GM18526 (cell line): ENCODE results near the gene RTP4.
A peak's percentile ranks its signal among the peaks of the same experiment; 100 is the strongest.

Source experiments
- POLR2A ChIP-seq: IDR thresholded peaks from 3 replicates; pipeline ENCODE4 v1.6.1; 2011; ENCODE audit not compliant: insufficient read length; ENCODE audit errors: extremely low read depth

RTP4 gene, protein sequence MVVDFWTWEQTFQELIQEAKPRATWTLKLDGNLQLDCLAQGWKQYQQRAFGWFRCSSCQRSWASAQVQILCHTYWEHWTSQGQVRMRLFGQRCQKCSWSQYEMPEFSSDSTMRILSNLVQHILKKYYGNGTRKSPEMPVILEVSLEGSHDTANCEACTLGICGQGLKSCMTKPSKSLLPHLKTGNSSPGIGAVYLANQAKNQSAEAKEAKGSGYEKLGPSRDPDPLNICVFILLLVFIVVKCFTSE

DNA sequence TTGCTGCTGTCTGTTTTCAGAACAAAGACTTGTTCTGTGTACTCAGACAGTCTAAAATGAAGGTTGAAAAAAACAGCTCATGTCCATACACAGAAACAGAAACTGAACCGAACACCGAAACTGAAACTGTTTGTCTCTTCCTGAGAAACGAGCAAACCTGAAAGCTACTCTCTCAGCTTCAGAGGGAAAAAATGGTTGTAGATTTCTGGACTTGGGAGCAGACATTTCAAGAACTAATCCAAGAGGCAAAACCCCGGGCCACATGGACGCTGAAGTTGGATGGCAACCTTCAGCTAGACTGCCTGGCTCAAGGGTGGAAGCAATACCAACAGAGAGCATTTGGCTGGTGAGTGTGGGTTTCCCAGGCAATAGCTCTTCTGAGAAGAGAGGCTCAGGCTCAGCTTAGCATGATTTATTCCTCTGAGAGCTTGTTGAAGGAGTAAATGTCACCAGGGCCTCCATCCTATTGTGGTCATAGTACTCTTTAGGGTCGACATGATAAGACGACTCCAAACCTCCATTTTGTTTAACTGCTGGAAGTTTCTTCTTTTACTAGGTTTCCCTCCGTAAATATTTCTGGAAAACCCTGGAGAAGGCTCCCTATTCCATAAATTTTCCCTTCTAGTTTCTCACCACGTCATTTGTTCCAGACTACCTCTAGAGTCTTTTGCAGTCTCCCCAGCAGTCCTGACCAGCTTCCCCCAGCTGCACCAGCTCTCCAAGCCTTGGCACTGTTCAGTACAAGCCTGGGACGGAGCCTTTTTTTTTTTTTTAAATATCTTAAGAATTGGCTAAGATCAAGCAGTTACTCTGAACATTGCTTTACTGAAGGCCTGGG lies at the start of gene RTP4:
Gene RTP4 (plus strand): TSS at position 135 of the 838 bp plus-strand sequence. CDS start 57 bp downstream, at position 192.
- TF ChIP-seq POLR2A = peak; percentile 29

DNA sequence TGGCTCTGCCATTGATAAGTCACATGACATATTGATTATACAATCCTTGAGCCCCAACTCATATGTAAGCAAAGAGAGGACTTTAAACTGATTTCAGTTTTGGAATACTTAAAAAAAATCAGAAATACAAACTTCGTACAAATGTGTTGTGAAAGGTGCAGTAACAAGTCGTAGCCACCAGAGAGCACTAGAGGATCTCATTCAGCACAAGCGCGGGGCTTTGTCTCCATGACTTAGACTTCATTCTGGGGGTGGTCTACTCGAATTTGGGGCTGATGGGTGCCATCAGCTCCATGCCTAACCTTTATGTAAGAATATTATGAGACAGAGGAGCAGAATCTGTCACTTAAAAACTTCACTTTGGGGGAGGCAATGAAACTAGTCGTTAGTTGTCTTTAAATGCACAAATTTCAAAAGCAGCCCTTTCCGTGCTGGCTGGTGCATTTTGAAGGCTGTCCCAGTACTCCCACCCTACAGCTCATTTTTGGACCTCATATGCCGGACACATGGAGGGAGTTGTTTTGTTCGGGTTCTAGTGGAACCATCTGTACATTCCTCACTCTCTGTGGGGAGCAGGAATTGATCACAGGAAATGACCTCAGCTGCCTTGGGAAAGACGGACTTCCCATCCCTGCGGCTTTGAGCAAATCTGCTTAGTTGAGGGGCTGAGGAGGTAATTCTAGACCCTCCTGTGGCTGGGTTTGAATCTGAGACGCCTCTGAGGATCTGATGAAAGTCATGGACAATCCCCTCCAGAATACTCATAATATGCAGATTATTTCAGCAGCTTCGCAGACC lies 49.2 kb upstream of the RTP4 start:
- no peak for TF ChIP-seq POLR2A

DNA sequence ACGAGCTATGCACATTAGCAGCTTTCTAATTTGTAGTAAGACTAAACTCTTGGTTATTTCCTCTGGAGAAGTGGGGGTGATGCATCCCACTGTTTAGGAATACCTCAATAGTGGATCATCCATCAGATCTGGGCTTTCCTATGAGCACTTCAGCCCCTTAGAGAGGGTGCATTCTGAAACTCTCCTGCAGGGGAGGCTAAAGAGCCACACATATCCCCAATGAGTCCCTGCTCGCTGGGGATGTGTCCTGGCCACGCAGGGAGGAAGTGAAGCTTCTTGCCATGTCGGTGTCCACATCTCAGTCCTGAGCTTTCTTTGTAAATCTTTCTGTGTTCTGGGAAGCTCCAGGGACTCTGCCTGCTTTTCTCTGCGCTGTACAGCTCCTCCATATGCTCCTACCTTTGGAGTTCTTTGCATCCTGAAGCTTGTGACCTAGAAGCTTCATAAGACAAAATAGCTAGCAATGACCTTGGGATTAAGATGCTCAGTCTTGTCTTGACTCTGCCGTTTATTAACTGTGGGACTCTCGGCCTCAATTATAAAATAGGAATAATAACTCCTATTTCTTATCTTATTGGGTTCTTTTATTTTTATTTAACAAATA lies 48.4 kb upstream of the RTP4 start:
- TF ChIP-seq POLR2A = no peak

DNA sequence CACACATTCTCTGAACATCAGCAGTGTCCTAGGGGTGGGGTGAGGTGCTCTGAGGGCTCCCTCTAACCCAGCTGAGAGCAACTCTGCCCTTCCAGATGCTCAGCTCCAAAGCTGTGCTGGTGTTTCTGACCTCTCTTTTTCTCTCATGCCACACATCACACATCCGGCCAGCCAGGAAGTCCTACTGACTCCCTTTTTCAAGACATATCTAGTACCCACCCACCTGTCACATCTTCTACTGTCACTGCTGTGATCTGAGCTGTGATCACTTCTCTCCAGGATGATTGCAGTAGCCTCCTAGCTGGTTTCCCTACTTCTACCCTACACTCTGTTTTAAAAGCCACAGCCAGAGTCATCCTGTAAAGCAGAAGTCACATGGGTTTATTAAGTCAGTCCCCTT lies 46.4 kb upstream of the RTP4 start:
- TF ChIP-seq POLR2A = no peak

DNA sequence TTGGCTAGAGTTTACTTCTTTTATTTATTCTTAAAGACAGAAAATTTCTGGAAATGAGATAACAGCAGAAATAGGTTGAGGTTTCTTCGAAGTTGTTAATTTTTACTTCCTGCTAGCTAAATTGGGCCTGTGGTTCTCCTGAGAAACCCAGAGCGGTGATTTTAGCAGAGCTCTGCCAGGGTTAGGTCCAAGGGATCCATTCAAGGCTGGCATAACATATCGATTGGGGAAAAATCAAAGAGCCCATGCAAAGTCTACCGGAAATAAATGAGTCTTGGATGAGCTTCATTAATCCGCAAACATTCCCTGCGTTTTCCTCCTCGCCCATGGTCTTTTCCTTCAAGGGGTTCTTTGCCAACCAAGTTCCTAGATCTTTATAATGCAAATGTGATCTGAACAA lies 45.9 kb upstream of the RTP4 start:
- TF ChIP-seq POLR2A = no peak

DNA sequence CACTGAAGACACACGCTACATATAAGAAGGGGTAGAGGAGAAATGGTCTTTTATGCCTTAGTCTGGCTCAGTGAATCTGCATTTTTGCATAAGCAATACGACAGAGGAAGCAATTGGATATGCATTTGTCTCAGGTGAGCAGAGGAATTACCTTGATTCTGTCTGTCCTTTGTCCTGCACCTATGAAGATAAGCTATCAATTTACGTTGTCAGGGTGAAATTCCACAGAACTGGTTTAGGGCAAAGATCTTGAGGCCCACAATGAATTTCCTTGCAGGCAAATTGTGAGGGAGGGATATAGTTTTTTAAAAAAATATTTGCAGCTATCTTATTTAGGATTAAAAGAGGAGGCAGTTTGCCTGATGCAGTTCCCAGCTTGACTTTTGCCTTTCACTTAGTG lies 45.1 kb upstream of the RTP4 start:
- no peak for TF ChIP-seq POLR2A

DNA sequence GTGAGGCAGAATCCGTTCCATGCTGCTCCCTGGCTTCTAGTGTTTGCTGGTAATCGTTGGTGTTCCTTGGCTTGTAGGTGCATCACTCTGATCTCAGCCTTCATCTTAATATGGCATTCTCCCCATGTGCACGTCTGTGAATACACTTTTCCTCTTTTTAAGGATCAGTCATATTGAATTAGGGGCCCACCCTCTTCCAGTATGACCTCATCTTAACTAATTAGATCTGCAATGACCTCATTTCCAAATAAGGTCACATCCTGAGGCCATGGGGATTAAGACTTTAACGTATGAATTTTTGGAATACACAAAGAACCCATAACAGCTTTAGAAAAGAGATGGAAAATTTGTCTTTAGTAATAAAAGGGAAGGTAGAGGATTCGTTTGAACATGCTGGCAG lies 42.6 kb upstream of the RTP4 start:
- no peak for TF ChIP-seq POLR2A

DNA sequence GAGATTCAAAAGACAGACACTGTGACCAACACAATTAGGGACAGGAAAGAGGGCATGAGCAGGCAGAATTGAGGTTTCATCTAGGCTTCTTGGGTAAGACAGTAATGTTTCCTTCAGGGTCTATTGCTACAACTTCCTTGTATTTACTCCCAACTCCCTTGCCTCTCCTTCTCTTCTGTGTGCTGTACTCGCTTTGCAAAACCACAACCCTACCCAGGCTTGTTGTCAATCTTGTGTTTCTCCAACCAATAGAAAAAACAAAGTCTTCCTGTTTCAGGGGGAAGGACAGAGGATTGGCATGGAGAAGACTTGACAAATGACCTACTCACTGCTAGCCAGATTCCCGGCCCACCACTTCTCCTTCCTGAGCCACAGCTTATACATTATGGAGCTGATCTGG lies 40.3 kb upstream of the RTP4 start:
- no peak for TF ChIP-seq POLR2A

DNA sequence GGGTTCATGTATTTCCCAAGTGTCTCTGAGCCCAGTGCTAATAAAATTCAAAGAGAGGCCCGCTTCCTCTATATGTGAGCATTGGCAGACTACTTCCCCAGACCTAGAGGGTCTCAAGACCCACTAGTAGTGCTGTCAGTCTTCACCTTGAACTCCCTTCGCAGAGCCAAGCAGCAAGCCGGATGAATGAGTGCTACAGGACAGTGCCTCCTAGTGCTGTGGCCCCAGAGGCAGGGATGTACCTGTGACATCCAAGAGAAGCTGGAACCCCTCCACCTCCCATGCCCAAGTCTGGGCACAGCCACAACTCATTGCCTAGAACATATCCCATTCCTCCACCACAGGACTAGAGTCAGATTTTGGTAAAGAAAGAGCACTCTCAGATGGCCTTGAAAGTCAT lies 39.5 kb upstream of the RTP4 start:
- TF ChIP-seq POLR2A = no peak

DNA sequence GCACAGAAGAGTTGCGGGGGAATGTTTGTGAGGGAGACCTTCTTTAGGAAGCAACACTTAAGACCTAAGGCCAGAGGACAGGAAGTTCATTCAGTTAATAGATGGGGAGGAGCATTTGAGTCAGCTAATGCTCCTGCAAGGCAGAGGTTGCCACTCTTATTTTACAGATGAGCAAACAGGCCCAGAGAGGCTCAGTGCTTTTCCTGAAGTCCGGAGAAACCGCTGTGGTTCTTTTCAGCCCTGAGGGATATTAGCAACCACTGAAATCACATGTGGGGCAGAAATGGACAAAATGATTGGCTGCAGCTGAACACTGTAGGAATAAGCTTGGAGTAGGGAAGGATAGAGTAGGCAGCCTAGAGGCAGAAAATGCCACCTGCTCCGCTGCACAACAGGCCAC lies 33.3 kb upstream of the RTP4 start:
- TF ChIP-seq POLR2A = no peak

DNA sequence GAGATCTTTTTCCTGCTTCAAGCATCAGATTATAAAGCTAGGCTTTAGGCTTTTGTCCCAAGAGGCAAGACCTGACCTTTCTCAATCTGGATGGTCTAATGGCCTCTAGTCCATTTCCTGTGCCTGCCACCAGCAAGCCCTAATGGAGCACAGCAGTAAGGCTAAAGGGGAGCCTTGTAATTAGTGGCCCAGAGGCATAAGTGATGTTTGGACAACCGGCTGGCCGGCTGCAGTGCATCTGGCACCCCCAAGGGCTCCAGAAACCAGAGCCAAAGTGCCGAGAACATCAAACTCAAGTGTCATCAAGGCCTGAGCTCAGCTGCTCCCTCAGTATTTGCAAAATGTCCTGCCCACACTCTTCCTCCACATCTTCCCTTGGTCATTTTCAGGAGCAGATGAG lies 31.9 kb upstream of the RTP4 start:
- no peak for TF ChIP-seq POLR2A

DNA sequence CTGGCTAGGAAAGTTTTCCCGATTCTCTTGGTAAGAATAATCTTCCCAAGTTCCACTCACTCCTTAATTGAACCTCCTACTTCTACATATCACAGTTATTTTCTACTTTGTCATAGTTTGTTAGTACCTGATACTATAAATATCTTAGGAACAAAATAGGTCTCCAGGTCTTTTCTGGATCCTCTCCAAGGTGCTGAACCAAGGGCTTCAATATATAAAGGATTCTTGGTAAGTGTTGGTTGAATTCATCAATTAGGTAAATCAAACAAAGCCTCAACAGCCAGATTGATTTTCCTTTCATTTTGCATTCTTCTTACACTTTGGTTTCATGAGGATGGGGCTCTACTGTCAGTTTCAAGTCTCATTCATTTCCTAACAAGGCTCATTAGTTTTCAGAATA lies 27.6 kb upstream of the RTP4 start:
- no peak for TF ChIP-seq POLR2A

DNA sequence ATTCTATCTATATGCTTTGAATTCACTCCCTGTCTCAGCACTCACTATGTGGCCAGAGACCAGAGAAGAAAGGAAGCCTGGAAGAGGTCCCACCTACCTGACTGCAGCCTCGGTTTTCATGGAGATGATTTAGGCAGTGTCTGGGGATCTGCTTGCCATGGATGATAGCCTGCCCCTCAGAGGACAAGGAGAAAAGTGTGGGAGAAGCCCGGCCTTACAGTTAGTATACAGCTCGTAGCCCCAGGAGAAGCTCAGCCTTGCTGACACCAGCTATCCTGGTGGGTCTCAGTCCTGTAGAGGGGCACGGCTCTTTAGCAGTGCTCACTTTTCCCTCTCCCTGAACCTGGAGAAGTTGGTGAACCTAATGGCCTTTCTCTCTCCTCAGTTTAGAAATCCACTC lies 25.9 kb upstream of the RTP4 start:
- TF ChIP-seq POLR2A = no peak

DNA sequence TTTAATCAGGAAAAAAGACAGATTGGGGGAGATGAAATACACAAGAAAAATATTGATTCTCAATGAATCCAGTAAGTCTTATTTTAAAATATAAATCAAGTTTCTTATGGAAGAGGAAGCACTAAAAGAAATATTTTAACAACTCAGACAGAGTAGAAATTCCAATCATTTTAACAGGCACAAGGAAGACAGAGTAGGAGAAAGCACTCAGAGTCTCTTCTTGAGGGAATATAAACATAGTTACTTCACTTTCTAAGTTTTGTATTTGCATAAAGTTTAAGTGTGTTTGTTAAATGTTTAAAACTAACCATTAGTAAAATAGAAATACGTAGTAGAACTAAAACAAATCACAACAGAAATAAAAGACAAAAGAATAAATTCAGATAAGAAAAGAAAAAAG lies 24.5 kb upstream of the RTP4 start:
- TF ChIP-seq POLR2A = no peak
